ENCODE results near the gene TGFBR2. TPM values are rescaled to one million over a fixed set of nuclear protein-coding genes. Genes with fewer than 3 reads are reported as not detected.
A peak's percentile ranks its signal among the peaks of the same experiment; 100 is the strongest.
"Not testable (repeated sequence)": the region's sequence is repeated elsewhere in the genome, so short reads cannot be mapped to it uniquely, and the experiment has no call there.

Gene TGFBR2
- total RNA-seq, 1 experiment from 2014 or later, result 98.3 TPM

GRCh38 chr3:30655187-30655812, 48.9 kb downstream of the TGFBR2 start:
- DNase-seq (ENCODE audit: low read depth), result peak; percentile 68

DNA sequence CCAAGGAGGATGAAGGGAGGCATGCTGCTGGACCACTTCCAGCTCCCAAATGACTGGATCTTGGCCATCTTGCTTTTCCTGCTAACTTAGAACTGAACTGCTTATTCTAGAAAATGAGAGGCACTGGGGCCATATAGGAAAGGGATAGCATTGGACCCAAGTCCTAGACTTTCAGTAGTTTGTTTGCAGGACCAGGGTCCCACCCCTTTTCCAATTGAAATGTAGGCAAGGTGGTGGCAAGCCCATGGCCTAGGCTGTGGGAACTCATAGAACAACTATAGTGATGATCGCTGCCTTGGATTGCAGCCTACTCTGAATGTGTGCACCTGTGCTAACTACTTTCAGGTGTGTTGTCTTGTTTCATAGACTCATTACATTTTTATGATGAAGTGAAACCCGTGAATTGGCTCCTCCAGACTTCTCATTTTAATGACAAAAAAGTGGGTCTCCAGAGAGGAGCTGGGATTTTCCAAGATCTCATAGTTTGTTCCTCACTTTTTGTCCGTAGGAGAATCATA, 50.3 kb downstream of the TGFBR2 start:
- DNase-seq (ENCODE audit: low read depth), result no peak

DNA sequence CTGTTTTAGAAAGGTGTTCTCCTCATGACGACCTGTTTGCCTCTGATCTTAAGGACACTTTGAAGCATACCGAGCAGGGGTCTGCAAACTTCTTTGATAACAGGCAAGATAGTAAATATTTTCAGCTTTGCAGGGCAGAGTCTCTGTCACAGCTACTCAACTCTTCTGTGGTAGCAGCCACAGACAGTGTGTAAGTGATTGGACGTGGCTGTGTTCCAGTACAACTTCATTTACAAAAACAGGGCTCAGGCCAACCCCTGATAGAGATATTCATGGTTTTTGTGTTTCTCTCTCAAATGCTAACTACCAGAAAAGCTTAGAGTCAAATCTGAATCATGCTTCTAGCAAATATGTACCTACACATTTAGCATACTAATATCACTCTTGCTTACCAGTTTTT, 51.5 kb downstream of the TGFBR2 start:
- DNase-seq (ENCODE audit: low read depth), result peak; percentile 18

DNA sequence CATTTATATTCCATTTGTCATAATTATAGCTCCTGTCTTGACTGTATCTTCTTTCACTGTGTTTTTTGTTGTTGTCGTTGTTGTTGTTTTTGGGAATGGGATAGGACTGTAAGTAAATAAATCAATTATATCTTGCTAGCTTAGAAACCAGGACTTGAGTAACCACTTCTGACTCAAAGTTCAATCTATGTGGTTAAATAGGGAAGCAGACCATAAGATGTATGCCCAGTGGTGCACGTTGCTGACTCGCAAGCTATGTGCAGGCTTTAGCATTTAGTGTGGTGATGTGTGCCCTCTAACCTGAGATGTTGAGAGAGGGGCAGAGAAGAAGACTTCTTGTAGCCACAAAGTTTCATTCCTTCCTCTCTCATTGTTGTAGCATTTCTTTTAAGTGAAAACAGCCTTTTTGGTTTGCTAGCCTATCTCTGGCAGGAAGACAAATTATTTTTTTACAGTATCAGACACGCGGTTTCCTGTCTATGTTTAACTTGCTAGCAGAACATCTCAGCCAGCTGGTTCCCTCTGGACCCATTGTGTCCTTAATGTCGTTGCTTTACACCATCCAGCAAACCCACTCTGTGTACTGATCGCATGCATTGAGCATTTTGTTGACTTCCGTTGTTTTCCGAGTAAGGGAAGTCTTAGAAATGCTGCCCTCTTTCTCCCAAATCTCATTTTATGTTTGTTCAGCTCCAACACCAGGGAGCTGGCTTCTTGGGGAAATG, 52.1 kb downstream of the TGFBR2 start:
- DNase-seq (ENCODE audit: low read depth), result peak; percentile 74

GRCh38 chr3:30659270-30660130, 53.1 kb downstream of the TGFBR2 start:
- DNase-seq (ENCODE audit: low read depth), result peak; percentile 98

- no peak for DNase-seq (ENCODE audit: low read depth)
Observed at GRCh38 chr3:30660136-30660535, 53.7 kb downstream of the TGFBR2 start.

GRCh38 chr3:30660656-30661055, 54.3 kb downstream of the TGFBR2 start:
- no peak for DNase-seq (ENCODE audit: low read depth)

GRCh38 chr3:30661098-30661873, 54.9 kb downstream of the TGFBR2 start:
- no peak for DNase-seq (ENCODE audit: low read depth)

- DNase-seq (ENCODE audit: low read depth), result no peak
Observed at GRCh38 chr3:30662836-30663235, 56.4 kb downstream of the TGFBR2 start.

GRCh38 chr3:30663533-30664241, 57.3 kb downstream of the TGFBR2 start:
- no peak for DNase-seq (ENCODE audit: low read depth)

GRCh38 chr3:30664459-30664858, 58.1 kb downstream of the TGFBR2 start:
- DNase-seq (ENCODE audit: low read depth), result no peak

- no peak for DNase-seq (ENCODE audit: low read depth)
Observed at GRCh38 chr3:30664884-30665283, 58.5 kb downstream of the TGFBR2 start.

DNA sequence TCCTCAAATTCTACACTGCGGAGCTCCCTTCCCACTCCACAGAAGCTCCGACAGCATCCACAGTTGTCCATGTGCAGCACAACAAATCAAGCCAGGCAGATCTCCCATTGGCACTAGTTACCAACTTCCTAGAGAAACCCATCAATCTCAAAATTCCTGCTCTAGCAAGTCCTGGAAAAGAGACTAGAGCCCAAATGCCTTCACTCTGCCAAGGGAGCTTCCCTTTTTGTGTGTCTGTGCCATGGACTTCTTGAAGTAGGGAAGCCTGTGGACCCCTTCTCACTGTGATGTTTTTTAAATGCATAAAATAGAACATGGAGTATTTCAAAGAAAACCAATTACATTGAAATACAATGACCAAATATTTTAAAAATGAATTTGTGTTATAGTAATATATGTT, 59.1 kb downstream of the TGFBR2 start:
- DNase-seq (ENCODE audit: low read depth), result no peak

DNA sequence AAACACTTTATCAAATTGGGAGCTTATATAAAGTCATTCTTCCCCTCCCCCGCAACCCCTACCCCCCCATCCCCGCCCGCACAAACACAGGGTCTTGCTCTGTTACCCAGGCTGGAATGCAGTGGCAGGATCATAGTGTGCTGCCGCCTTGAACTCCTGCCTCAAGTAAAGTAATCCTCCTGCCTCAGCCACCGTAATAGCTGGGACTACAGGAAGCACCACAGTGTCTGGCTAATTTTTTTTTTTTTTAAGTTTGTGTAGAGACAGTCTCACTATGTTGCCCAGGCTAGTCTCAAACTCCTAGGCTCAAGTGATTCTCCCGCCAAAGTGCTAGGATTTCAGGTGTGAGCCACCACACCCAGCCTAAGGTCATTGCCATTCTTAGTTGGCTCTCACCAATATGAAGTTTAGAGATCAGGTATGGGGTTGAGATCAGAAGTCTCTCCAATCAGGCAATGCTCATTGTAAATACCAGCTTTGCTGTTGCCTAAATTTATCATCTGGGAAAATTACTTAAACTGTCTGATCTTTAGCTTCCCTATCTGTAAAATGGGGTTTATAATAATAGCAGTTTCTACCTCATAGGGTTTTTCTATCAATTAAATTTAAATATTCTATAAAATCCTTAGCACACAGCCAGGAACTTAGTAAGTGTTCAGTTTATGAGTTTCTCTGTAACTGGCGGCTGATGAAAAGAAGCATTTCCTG, 60.3 kb downstream of the TGFBR2 start:
- DNase-seq (ENCODE audit: low read depth), result no peak

- DNase-seq (ENCODE audit: low read depth), result no peak
Observed at GRCh38 chr3:30667280-30667651, 60.9 kb downstream of the TGFBR2 start.

DNA sequence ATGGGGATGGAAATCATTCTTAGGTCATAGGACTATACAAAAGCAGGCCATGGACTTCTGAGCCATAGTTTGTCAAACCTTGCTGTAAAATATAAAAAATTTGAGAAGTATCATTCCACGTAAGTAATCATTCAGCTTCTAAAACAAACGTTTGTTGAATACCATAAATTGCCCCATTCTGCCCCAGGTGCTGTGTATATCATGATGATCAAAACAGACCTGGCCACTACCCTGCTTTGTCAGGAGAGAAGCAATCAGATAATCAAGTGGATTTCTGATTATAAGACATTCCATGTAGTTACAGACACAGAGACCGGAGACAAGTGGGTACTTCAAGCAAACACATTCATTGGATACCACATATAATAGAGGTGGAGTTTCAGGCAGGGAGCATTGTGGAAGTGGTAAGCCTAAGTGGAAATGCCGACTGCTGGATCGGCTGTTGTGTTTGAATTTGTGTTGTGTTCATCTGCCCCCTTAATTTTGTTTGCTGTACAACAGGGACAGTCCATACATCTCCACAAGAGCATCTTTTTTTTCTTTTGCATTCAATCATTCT, 61.7 kb downstream of the TGFBR2 start:
- no peak for DNase-seq (ENCODE audit: low read depth)

- not testable (repeated sequence) for DNase-seq (ENCODE audit: low read depth)
Observed at GRCh38 chr3:30669360-30669934, 63.0 kb downstream of the TGFBR2 start.

DNA sequence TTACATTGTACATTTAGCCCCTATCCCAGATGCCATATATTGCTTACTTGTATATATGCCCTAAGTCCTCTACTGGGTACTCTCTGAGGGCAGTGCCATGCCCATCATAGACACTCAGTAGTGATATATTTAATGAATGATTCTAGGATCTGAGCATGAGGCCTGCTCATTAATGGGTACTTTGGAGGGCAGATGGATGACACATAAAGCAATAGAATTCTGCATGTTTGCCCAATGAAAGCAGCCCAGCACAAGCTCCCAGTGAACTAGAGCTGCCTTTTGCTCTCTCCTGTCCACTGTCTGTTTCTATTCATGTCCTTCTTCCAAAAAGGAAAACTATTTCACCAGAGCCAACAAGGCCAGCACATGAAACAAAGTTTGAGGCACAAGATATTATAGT, 63.9 kb downstream of the TGFBR2 start:
- DNase-seq (ENCODE audit: low read depth), result no peak
